KMS-11 (cell line): Measurements from ENCODE around the gene FIGNL2.

Experiments used
- H2AFZ ChIP-seq: fragments of 200-600 bp; sonication (generic); 2 replicates; pipeline ENCODE4 v1.6.1; 2016; ENCODE audit warnings: antibody characterized with exemption, mixed run types, low read depth
- H3K27ac ChIP-seq: fragments of 200-600 bp; sonication (generic); 2 replicates; pipeline ENCODE4 v1.6.1; 2016; ENCODE audit warnings: mild to moderate bottlenecking, mixed run types
- H3K27me3 ChIP-seq: fragments of 200-600 bp; sonication (generic); 2 replicates; pipeline ENCODE4 v1.6.1; 2017; ENCODE audit warnings: mild to moderate bottlenecking, low read depth, mixed run types, moderate library complexity; ENCODE audit not compliant: insufficient read depth
- H3K36me3 ChIP-seq: fragments of 200-600 bp; sonication (generic); 2 replicates; pipeline ENCODE4 v1.6.1; 2017; ENCODE audit warnings: mild to moderate bottlenecking, mixed run types; ENCODE audit not compliant: insufficient read depth
- H3K4me1 ChIP-seq: fragments of 200-600 bp; sonication (generic); 2 replicates; pipeline ENCODE4 v1.6.1; 2016; ENCODE audit warnings: mild to moderate bottlenecking, low read depth, mixed run types; ENCODE audit not compliant: poor library complexity, severe bottlenecking
- H3K4me2 ChIP-seq: fragments of 200-600 bp; sonication (generic); 2 replicates; pipeline ENCODE4 v1.7.0; 2016; ENCODE audit warnings: mild to moderate bottlenecking, mixed run types
- H3K4me3 ChIP-seq: fragments of 200-600 bp; sonication (generic); IDR thresholded peaks from 2 replicates; pipeline ENCODE4 v1.6.1; 2017; ENCODE audit warnings: low read depth, low read length, mixed read lengths; ENCODE audit not compliant: insufficient read depth
- H3K79me2 ChIP-seq: fragments of 200-600 bp; sonication (generic); 2 replicates; pipeline ENCODE4 v1.6.1; 2016; ENCODE audit warnings: low read depth, mixed run types; ENCODE audit not compliant: insufficient read depth
- H3K9ac ChIP-seq: fragments of 200-600 bp; sonication (generic); 2 replicates; pipeline ENCODE4 v1.6.1; 2016; ENCODE audit warnings: mild to moderate bottlenecking, mixed run types
- H4K20me1 ChIP-seq: fragments of 200-600 bp; sonication (generic); 2 replicates; pipeline ENCODE4 v1.6.1; 2016; ENCODE audit warnings: mild to moderate bottlenecking, mixed run types; ENCODE audit not compliant: insufficient read depth
- TF ChIP-seq, protein P1 (sequence below): fragments of 200-600 bp; sonication (generic); conservative IDR thresholded peaks from 2 replicates; pipeline ENCODE4 v1.6.1; 2017; ENCODE audit warnings: low read depth, mild to moderate bottlenecking, antibody characterized with exemption, low read length, moderate library complexity, mixed read lengths

FIGNL2 gene

DNA sequence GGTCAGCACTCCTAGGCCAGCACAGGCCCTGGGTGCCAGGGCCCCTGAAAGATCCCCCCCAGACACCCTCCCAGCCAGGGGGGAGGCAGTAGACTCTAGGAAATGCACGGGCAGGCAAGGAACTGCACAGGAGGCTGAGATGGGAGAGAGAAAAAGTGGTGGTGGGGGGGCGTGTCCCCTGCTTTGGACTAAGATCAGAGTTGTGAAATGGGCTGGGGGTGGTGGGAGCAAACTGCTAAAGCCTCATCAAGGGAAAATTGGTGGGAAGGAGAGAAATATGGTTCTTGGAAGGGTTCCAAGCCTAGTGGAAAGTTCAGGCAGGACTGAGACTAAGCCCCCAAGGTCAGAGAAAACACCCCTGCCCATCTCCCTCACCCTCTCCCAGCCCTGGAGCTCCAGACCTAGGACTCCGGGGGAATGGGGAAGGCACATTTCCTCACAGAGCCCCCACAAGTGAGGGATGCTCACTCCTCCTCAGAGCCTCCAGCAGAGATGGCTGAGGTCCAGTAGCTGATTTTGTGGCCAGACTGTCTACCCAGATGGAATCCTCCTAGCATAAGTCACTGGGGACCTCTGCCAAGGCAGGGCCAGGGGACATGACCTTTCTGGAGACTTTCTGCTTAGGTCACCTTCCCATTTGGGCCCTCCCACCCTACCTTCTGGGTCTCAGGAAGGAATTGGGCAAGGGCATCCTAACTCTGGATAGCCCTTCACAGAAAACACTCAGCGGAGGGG is 29.8 kb downstream of the FIGNL2 start:
- H3K79me2 ChIP-seq, result no peaks in the 10 kb centered on the region
- H3K27me3 ChIP-seq, result peaks cover 8% of the 10 kb centered on the region; the same call in 1 of the 2 replicates
- no peaks in the 10 kb centered on the region for H3K4me1 ChIP-seq
- H4K20me1 ChIP-seq, result no peaks in the 10 kb centered on the region
- no peak overlapping the region for H3K27ac ChIP-seq
- TF ChIP-seq, protein P1, sequence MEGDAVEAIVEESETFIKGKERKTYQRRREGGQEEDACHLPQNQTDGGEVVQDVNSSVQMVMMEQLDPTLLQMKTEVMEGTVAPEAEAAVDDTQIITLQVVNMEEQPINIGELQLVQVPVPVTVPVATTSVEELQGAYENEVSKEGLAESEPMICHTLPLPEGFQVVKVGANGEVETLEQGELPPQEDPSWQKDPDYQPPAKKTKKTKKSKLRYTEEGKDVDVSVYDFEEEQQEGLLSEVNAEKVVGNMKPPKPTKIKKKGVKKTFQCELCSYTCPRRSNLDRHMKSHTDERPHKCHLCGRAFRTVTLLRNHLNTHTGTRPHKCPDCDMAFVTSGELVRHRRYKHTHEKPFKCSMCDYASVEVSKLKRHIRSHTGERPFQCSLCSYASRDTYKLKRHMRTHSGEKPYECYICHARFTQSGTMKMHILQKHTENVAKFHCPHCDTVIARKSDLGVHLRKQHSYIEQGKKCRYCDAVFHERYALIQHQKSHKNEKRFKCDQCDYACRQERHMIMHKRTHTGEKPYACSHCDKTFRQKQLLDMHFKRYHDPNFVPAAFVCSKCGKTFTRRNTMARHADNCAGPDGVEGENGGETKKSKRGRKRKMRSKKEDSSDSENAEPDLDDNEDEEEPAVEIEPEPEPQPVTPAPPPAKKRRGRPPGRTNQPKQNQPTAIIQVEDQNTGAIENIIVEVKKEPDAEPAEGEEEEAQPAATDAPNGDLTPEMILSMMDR, result no peak
- no peaks in the 10 kb centered on the region for H3K36me3 ChIP-seq
- H3K9ac ChIP-seq, result no peak overlapping the region
- no peak overlapping the region for H3K4me3 ChIP-seq
- no peak overlapping the region for H3K4me2 ChIP-seq
- no peak overlapping the region for H2AFZ ChIP-seq

- Histone ChIP-seq H3K27ac (no peak overlapping the region), H3K4me3 (no peak overlapping the region), H3K4me1 (no peaks in the 10 kb centered on the region), H4K20me1 (no peaks in the 10 kb centered on the region), H3K36me3 (no peaks in the 10 kb centered on the region), H3K9ac (no peak overlapping the region), H3K27me3 (peaks cover 8% of the 10 kb centered on the region; the same call in 1 of the 2 replicates), H2AFZ (no peak overlapping the region), H3K79me2 (no peaks in the 10 kb centered on the region), H3K4me2 (no peak overlapping the region)
- TF ChIP-seq, protein P1, result no peak
These were observed 30.4 kb downstream of the FIGNL2 start for GRCh38 chr12:51818086-51818485.

DNA sequence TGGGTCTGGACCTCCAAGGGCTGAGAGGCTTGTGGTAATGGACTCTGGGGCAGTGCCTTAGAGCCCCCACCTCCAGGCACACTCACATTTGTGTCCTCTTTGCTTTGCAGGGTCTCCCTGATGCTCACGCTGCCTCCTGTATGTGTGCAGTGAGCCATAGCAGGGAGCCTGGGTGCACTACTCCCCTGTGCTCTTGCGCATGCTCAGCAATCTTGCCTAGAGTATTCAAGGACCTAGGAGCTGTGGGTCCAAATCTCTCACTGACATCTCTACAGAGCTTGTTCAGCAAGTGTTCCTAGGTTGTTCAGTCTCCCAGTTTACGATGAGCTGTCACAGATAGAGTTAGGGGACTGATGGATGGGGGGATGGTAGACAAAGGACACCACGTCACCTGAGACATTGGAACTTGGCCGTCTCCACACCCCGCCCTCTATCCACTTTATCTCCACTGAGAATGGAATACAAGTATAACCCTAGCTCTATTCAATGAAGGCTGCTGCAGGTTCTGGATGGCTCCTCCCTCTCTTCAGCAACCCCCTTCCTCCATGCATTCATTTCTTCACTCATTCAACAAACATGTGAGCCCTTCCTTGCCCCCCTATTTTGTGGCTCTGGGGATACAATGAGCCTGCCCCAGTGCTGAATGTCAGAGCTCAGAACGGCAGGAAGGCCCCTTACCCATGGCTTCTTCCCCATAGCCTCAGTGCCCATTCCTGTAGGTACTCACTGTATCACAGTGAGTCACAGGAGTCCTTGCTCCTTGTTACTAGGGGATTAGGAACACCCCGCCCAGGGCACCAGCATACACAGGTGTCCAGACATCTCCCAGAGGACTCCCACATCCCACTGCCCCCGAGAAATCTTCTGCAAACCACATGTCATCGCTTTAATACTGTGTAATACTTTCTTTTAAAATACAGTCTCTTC is 31.2 kb downstream of the FIGNL2 start:
- Histone ChIP-seq H3K79me2 (no peaks in the 10 kb centered on the region), H3K9ac (no peak overlapping the region), H3K27ac (no peak overlapping the region), H3K4me2 (no peak overlapping the region), H2AFZ (no peak overlapping the region), H3K27me3 (peaks cover 8% of the 10 kb centered on the region; the same call in 1 of the 2 replicates), H3K36me3 (no peaks in the 10 kb centered on the region), H3K4me1 (no peaks in the 10 kb centered on the region), H3K4me3 (no peak overlapping the region), H4K20me1 (no peaks in the 10 kb centered on the region)
- TF ChIP-seq, protein P1, result no peak

- Histone ChIP-seq H3K27me3 (peaks cover 8% of the 10 kb centered on the region; the same call in 1 of the 2 replicates), H4K20me1 (no peaks in the 10 kb centered on the region), H3K79me2 (no peaks in the 10 kb centered on the region), H3K9ac (no peak overlapping the region), H3K27ac (no peak overlapping the region), H3K4me2 (no peak overlapping the region), H3K4me3 (no peak overlapping the region), H3K36me3 (no peaks in the 10 kb centered on the region), H2AFZ (no peak overlapping the region), H3K4me1 (no peaks in the 10 kb centered on the region)
- TF ChIP-seq, protein P1, result no peak
These were observed 32.9 kb downstream of the FIGNL2 start for GRCh38 chr12:51815571-51815970.
